Activated T-cell treated with anti-CD3 and anti-CD28 coated beads for 1 hour (primary cell): Measurements from ENCODE around the gene HFM1.
"Not testable (repeated sequence)": the region's sequence is repeated elsewhere in the genome, so short reads cannot be mapped to it uniquely, and the experiment has no call there.

ENCODE experiments used
- DNase-seq: peaks from one replicate; pipeline ENCODE4 v3.0.0-alpha.2; 2020; ENCODE audit warnings: low read depth

Gene HFM1, protein sequence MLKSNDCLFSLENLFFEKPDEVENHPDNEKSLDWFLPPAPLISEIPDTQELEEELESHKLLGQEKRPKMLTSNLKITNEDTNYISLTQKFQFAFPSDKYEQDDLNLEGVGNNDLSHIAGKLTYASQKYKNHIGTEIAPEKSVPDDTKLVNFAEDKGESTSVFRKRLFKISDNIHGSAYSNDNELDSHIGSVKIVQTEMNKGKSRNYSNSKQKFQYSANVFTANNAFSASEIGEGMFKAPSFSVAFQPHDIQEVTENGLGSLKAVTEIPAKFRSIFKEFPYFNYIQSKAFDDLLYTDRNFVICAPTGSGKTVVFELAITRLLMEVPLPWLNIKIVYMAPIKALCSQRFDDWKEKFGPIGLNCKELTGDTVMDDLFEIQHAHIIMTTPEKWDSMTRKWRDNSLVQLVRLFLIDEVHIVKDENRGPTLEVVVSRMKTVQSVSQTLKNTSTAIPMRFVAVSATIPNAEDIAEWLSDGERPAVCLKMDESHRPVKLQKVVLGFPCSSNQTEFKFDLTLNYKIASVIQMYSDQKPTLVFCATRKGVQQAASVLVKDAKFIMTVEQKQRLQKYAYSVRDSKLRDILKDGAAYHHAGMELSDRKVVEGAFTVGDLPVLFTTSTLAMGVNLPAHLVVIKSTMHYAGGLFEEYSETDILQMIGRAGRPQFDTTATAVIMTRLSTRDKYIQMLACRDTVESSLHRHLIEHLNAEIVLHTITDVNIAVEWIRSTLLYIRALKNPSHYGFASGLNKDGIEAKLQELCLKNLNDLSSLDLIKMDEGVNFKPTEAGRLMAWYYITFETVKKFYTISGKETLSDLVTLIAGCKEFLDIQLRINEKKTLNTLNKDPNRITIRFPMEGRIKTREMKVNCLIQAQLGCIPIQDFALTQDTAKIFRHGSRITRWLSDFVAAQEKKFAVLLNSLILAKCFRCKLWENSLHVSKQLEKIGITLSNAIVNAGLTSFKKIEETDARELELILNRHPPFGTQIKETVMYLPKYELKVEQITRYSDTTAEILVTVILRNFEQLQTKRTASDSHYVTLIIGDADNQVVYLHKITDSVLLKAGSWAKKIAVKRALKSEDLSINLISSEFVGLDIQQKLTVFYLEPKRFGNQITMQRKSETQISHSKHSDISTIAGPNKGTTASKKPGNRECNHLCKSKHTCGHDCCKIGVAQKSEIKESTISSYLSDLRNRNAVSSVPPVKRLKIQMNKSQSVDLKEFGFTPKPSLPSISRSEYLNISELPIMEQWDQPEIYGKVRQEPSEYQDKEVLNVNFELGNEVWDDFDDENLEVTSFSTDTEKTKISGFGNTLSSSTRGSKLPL (N-terminal part only)

DNA sequence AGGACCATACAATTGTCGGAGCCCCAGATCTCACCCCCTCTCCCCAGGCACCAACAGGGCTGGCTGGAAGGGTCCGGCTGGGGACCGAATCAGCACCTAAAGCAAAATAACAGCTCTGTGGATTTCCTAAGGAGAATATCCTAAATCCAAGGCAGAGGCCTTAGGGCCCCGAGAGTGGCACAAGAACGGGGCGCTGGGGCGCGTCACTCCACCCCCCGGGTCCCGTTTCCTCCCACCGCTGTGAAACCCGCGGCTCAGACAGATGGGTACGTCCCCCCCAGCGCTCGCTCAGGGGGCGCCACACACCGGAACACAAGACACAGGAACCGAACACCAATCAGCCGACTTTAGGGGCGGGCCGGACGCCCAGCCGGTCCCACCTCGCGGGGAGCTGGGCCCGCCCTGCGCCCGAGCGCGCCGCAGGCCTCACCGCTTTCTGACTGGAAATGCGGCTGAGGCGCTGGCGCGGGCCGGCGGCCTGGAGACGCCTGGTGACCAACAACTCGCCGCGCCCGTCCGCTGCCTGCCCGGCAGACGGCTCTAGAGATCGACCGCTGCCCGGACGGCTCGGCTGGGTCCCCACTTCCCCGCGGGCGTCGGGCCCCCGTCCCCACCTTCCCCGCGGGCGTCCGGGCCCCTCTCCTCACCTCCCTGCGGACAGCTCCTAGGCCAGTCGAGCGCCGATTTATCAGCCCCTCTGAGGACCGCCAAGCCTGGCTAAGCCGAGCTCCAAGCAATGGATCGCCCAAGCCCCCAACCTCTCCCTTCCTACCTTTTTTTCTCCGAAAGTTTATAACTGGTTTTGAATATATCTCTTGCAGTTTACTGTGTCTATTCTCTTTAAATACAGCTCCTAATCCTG, at the start of gene HFM1:
TSS of gene HFM1 (minus strand) at position 687 of the 862 bp plus-strand sequence. CDS start 3,755 bp downstream, outside the sequence.
- peak; percentile 37 for DNase-seq

DNA sequence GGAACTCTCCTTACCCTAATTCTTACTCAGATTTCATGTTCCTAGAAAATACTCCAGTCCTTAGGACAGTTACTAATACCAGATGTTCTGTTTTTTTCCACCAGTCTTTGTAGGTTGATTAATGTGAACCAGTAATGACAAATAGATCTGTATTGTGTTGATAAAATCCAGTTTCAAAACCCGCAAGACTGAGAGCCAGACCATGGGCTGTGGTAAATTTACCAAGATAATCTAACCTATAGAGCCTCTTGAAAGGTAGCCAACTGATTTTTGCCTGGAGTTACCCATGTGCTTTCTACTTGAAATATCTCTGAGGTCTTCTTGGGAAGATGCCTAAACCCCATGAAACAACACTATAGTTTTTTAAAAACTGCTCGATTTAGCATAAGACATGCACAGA, 49.5 kb upstream of the HFM1 start:
- no peak for DNase-seq

DNA sequence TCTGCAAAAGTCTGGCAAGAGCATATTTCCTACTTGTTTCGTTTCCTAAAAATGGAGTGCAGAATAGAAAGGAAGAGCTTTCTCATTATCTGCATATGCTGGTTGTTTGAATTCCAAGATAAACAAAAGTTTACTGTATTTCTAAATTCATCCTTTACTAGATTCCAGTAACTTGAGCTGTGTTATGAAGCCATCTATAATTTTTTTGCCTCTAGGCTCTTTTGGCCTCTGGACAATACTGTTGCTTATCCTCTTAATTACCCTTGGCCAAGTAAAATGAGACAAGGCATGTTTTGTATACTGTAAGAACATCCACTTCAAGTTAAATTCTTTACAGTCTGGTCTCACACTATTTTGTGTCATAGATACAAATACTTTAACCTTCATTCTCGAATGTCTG, 45.6 kb upstream of the HFM1 start:
- DNase-seq: no peak

DNA sequence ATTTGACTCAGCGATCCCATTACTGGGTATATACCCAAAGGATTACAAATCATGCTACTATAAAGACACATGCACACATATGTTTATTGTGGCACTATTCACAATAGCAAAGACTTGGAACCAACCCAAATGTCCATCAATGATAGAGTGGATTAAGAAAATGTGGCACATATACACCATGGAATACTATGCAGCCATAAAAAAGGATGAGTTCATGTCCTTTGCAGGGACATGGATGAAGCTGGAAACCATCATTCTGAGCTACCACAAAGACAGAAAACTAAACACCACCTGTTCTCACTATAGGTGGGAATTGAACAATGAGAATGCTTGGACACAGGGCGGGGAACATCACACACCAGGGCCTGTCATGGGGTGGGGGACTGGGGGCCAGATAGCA, 43.1 kb upstream of the HFM1 start:
- DNase-seq: not testable (repeated sequence)

DNA sequence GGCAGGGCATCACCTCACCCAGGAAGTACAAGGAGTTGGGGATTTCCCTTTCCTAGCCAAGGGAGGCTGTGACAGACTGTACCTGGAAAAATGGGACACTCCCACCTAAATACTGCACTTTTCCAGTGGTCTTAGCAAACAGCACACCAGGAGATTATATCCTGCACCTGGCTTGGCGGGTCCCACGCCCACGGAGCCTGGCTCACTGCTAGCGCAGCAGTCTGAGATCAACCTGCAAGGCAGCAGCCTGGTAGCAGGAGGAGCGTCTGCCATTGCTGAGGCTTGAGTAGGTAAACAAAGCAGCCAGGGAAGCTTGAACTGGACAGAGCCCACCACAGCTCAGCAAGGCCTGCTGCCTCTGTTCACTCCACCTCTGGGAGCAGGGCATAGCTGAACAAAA, 37.3 kb upstream of the HFM1 start:
- DNase-seq: not testable (repeated sequence)

DNA sequence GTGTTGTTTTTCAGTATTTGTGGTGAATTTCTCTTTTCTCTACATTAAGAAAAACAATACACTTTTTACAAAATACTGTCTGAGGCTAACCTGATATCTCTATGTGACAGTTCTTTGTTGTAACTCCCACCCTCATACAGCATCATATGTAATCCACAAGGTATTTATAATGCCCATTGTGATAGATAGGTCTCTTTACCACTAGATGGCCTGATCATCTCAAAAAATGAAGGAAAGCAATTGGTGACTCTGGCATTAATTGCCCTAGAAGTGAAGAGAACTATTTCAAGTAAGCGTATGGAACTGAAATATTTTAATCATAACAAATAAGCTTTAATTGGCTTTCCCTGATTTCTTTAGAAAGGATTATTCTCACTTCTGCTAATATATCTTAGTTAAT, 36.2 kb upstream of the HFM1 start:
- DNase-seq: no peak

DNA sequence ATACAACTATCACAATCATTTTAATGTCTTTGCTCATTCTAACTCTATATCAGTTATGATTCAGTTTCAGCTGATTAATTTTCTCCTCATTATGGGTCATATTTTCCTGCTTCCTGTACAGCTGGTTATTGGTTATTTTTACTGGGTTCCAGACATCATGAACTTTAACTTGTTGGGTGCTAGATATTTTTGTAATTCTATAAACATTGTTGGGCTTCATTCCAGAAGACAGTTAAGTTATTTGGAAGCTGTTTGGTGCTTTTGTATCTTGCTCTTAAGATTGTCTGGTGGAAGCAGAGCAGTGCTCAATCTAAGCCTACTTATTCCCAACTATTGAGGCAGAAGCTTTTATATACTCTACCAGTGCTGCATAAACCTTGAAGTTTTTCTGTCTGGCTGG, 34.4 kb upstream of the HFM1 start:
- DNase-seq: no peak

DNA sequence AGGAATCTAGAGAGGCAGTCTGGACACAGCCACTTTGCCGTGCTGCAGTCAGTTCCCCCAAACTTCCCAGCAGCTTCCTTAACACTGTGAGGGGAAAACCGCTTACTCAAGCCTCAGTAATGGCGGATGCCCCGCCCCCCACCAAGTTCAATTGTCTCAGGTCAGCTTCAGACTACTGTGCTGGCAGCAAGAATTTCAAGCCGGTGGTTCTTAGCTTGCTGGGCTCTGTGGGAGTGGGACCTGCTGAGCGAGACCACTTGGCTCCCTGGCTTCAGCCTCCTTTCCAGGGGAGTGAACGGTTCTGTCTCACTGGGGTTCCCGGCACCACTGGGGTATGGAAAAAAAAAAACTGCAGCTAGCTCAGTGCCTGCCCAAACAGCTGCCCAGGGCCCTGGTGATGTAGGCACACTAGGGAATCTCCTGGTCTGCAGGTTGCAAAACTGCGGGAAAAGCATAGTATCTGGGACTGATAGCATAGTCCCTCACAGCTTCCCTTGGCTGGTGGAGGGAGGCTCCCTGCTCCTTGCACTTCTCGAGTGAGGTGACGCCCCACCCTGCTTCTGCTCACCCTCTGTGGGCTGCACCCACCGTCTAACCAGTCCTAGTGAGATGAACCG, 23.7 kb upstream of the HFM1 start:
- DNase-seq: no peak

DNA sequence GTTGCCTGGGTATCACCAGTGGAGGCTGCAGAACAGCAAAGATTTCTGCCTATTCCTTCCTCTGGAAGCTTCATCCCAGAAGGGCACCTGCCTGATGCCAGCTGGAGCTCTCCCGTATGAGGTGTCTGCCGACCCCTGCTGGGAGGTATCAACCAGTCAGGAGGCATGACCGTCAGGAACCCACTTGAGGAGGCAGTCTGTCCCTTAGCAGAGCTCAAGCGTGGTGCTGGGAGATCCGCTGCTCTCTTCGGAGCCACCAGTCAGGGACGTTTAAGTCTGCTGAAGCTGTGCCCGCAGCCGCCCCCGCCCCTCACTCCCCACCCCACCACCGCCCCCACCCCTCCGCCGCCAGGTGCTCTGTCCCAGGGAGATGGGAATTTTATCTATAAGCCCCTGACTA, 23.1 kb upstream of the HFM1 start:
- DNase-seq: no peak

DNA sequence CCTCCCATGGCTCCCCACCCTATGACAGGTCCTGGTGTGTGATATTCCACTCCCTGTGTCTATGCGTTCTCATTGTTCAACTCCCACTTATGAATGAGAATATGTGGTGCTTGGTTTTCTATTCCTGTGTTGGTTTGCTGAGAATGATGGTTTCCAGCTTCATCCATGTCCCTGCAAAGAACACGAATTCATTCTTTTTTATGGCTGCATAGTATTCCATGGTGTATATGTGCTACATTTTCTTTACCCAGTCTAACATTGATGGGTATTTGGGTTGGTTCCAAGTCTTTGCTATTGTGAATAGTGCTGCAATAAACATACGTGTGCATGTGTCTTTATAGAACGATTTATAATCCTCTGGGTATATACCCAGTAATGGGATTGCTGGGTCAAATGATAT, 17.9 kb upstream of the HFM1 start:
- not testable (repeated sequence) for DNase-seq

DNA sequence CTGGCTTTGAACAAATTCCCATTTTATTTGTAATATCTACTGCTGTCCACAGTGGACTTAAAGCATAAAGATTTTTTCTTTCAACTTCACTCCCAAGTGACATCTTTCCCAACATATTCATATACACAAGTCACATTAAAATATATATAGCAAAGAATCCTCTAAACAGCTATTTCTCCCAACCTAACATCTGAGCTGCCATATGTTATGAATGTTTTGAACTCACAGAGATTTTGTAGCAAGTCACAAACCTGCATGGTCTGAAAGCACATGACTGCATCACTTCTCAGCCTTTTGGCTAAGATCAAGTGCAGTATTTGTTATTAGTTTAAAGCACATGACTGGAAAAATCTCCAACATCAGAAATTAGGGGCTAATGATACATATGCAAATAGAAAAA, 7.7 kb upstream of the HFM1 start:
- DNase-seq: no peak

DNA sequence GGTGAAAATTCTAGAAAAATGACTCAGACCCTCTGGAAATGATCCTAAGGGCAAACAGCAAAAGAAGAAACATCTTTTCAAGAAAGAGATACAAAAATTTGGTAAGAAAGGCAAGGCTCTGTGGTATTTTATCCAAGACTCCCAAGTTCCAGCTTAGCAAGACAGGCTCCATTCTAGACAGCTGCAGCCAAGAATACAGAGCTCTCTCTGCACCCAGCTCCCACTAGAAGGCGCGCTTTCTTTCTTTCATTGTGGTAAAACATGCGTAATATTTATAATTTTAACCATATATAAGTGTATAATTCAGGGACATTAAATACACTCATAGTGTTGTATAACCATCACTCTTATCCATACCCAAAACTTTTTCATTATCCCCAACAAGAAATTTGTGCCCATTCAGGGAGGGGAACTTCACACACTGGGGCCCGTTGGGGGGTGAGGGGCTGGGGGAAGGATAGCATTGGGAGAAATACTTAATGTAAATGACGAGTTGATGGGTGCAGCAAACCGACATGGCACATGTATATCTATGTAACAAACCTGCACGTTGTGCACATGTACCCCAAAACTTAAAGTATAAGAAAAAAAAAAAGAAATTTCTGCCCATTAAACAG, 2.2 kb upstream of the HFM1 start:
- no peak for DNase-seq

DNA sequence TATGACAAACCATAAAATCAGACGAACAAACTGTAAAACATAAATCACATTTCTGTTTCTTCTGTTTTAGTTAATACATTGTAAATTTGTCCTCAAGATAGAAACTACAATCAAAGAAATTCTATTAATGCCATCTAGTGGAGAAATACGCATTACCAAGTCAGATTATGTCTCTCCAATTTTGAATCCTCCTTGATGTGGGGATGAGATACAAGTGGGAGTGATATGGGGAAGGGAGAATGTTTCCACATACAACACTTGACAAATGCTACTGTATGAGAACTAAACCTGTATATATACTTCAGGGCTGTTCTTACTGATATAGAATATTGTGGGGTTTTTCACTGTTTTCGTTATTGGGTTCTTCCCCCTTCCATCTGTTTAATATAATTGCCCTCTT, 2.6 kb downstream of the HFM1 start:
- DNase-seq: no peak

DNA sequence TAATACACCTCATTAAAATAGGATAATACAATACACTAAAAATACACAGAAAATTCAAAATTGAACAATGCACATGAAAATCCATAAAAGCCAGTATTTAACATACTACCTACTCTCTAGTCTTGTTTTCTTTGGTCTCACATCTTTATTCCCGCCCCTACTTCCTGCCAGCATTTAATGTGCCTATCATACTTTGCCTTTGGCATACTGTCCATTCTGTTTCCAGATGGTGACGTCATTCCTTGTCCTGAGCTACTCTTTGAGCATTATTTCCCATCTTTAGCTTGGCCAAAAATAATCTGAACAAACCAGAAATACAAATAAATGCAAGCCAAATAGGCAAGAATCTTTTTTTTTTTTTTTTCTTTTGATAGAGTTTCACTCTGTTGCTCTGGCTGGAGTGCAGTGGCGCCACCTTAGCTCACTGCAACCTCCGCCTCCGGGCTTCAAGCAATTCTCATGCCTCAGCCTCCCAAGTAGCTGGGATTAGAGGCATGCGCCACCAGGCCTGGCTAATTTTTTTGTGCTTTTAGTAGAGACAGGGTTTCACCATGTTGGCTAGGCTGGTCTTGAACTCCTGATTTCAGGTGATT, 4.4 kb downstream of the HFM1 start:
- DNase-seq: no peak

DNA sequence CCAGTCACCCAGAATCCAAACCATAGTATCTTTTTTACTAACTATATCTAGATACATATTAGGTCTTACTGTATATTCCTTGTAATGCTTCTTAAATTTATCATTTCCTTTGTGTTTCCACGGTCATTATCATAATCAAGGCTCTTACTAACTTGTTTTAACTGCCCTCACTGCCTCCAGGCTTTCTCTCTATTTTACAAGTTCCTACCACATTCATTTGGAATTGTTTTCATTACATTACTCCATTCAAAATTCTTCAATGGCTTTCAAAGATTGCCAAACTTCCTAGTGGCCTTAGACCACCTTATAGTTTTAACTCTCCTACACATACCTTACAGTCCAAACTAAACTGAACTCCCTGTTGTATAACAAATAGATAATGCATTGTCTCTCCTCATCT, 6.3 kb downstream of the HFM1 start:
- no peak for DNase-seq

DNA sequence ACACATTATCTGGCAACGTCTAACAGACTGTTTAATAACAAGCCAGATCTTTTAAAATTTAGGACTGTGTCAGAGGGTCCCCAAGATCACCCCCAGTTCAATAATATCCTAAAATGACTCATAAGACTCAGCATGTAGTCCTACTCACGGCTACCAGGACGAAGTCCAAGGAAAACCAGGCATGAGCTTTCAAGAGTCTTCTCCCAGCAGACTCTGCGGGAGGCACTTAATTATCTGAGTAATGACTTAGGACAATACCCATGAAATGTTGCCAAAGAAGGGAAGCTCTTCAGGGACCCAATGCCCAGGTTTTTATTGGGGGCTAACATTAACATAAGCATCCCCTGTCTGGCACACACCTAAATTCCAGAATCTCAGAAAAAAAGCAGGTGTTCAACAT, 7.0 kb downstream of the HFM1 start:
- no peak for DNase-seq

DNA sequence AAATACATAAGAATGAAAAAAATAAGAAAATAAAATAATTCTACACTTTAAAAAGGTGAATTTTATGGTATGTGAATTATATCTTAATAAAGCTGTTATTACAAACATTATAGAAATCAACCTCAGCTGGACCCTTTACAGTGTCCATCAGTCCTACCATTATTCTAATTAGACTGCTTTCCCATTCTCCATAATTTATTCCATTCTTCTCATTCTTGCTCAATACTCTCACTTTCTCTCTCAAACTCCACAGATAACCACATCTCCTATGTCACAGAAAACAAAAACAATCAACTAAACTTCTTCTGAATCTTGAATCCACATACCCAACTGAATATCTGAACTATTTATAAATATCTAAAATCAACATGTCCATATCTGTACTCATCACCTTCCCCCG, 11.6 kb downstream of the HFM1 start:
- no peak for DNase-seq

DNA sequence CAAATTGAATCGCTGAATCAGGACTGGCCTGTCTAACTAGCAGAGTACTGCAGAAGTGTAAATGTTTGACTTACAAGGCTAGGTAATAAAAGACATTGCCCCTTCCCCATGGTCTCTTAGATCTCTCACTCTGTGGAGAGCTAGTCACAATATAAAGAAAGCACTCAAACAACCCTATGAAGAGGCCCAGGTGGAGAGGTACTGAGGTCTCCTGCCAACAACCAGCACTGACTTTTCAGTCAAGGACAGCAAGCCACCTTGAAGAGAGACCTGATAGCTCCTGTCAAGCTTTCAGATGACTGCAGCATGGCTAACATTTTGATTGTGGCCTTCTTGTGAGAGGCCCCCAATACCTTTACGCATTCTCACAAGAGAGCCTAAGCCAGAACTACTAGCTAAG, 18.5 kb downstream of the HFM1 start:
- no peak for DNase-seq

DNA sequence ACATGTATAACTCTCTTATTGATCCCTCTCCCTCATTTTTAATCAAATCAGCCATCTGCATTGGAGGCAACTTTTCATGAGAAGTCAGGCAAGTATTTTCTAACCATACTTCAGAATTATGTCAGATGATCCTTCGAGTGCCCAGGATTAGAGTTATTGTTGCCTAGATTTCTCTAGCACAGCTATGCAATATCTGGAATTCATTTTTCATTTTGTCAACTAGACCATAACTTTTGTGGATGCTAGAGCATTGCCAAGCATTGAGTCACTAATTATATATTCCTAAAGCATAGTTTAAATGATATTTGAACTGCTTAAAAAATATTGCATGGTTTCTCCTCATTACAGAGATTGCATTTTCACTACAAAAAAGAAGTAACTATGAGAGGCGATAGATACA, 21.2 kb downstream of the HFM1 start:
- DNase-seq: no peak

DNA sequence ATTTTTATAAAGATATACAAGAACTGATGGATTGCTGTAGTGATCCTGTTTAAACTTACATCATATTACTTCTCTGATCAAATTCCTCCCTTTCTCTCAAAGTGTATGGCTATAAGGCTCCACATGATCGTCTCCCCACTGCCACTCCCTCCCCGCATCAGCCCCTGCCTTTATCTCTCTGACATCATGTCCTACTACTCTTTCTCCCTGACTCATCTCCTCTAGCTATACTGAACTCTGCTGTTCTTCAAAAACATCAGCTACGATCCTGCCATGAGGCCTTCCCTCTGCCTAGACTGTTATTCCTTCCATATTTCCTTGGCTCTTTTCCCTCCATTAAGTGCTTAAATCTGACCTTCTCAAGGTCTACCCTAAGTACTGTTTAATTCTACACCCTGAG, 22.8 kb downstream of the HFM1 start:
- no peak for DNase-seq
